ENCODE measurements around the gene ZNF436.

- no peak for TF ChIP-seq HNF4G (IDR thresholded peaks at IDR 0.05; ENCODE audit: borderline replicate concordance, low read depth, low read length)
- no peak for TF ChIP-seq HNF4G (CRISPR knock-in tag; IDR thresholded peaks at IDR 0.05; ENCODE audit: borderline replicate concordance, low read depth)
- TF ChIP-seq, protein P1, sequence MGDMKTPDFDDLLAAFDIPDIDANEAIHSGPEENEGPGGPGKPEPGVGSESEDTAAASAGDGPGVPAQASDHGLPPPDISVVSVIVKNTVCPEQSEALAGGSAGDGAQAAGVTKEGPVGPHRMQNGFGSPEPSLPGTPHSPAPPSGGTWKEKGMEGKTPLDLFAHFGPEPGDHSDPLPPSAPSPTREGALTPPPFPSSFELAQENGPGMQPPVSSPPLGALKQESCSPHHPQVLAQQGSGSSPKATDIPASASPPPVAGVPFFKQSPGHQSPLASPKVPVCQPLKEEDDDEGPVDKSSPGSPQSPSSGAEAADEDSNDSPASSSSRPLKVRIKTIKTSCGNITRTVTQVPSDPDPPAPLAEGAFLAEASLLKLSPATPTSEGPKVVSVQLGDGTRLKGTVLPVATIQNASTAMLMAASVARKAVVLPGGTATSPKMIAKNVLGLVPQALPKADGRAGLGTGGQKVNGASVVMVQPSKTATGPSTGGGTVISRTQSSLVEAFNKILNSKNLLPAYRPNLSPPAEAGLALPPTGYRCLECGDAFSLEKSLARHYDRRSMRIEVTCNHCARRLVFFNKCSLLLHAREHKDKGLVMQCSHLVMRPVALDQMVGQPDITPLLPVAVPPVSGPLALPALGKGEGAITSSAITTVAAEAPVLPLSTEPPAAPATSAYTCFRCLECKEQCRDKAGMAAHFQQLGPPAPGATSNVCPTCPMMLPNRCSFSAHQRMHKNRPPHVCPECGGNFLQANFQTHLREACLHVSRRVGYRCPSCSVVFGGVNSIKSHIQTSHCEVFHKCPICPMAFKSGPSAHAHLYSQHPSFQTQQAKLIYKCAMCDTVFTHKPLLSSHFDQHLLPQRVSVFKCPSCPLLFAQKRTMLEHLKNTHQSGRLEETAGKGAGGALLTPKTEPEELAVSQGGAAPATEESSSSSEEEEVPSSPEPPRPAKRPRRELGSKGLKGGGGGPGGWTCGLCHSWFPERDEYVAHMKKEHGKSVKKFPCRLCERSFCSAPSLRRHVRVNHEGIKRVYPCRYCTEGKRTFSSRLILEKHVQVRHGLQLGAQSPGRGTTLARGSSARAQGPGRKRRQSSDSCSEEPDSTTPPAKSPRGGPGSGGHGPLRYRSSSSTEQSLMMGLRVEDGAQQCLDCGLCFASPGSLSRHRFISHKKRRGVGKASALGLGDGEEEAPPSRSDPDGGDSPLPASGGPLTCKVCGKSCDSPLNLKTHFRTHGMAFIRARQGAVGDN (CRISPR knock-in tag; IDR thresholded peaks at IDR 0.05): no peak
- TF ChIP-seq ATF1 (CRISPR knock-in tag; IDR thresholded peaks at IDR 0.05): no peak
- TF ChIP-seq ZNF878 (CRISPR knock-in tag; IDR thresholded peaks at IDR 0.05): no peak
- no peak for TF ChIP-seq DNMT1 (CRISPR knock-in tag; IDR thresholded peaks at IDR 0.05)
- no peak for TF ChIP-seq ZBTB2 (CRISPR knock-in tag; IDR thresholded peaks at IDR 0.05; ENCODE audit: low read depth)
- TF ChIP-seq CREB1 (IDR thresholded peaks at IDR 0.05): no peak
- TF ChIP-seq CREB1 (CRISPR knock-in tag; IDR thresholded peaks at IDR 0.05): no peak
- TF ChIP-seq SMC3 (IDR thresholded peaks at IDR 0.05; ENCODE audit: low read length): no peak
- TF ChIP-seq, protein P2, sequence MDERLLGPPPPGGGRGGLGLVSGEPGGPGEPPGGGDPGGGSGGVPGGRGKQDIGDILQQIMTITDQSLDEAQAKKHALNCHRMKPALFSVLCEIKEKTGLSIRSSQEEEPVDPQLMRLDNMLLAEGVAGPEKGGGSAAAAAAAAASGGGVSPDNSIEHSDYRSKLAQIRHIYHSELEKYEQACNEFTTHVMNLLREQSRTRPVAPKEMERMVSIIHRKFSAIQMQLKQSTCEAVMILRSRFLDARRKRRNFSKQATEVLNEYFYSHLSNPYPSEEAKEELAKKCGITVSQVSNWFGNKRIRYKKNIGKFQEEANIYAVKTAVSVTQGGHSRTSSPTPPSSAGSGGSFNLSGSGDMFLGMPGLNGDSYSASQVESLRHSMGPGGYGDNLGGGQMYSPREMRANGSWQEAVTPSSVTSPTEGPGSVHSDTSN (CRISPR knock-in tag; IDR thresholded peaks at IDR 0.05): no peak
Measured at GRCh38 chr1:23393706-23394105, 24.1 kb upstream of the ZNF436 start.

All from HepG2 (cell line).